GM23338 (cell line): Measurements from ENCODE around the gene CFDP1. TPM values are rescaled to one million over a fixed set of nuclear protein-coding genes. Genes with fewer than 3 reads are reported as not detected.
A peak's percentile ranks its signal among the peaks of the same experiment; 100 is the strongest.

ENCODE experiments used
- ATAC-seq: fragments of 200-7000 bp; cut with Tn5 transposase; 3 replicates; pipeline ENCODE4 v1.9.1; 2020
- DNase-seq: peaks from one replicate; pipeline ENCODE4 v3.0.0-alpha.2; 2015; ENCODE audit warnings: low spot score
- H2AFZ ChIP-seq: fragments of 200-600 bp; sonication (generic); 2 replicates; pipeline ENCODE4 v1.8.0; 2016; ENCODE audit warnings: antibody characterized with exemption, mild to moderate bottlenecking, moderate library complexity
- H3F3A ChIP-seq: fragments of 200-600 bp; sonication (generic); replicated peaks from 2 replicates; pipeline ENCODE4 v1.8.0; 2017; ENCODE audit warnings: antibody characterized with exemption, mixed run types, low read depth
- H3K27ac ChIP-seq: fragments of 200-600 bp; sonication (generic); 2 replicates; pipeline ENCODE4 v1.6.1; 2016; ENCODE audit warnings: low read depth
- H3K27me3 ChIP-seq: fragments of 200-600 bp; sonication (generic); 2 replicates; pipeline ENCODE4 v1.8.0; 2016; ENCODE audit warnings: mild to moderate bottlenecking, mixed run types, moderate library complexity; ENCODE audit not compliant: insufficient read depth
- H3K36me3 ChIP-seq: fragments of 200-600 bp; sonication (generic); 2 replicates; pipeline ENCODE4 v1.8.0; 2016; ENCODE audit warnings: mild to moderate bottlenecking; ENCODE audit not compliant: insufficient read depth
- H3K4me1 ChIP-seq: fragments of 200-600 bp; sonication (generic); 2 replicates; pipeline ENCODE4 v1.8.0; 2016; ENCODE audit warnings: mild to moderate bottlenecking, moderate library complexity; ENCODE audit not compliant: insufficient read depth
- H3K4me2 ChIP-seq: fragments of 200-600 bp; sonication (generic); 2 replicates; pipeline ENCODE4 v1.7.1; 2017; ENCODE audit warnings: mixed run types
- H3K4me3 ChIP-seq: fragments of 200-600 bp; sonication (generic); 2 replicates; pipeline ENCODE4 v1.6.1; 2016; ENCODE audit warnings: mixed run types
- H3K79me2 ChIP-seq: fragments of 200-600 bp; sonication (generic); replicated peaks from 2 replicates; pipeline ENCODE4 v1.8.0; 2017; ENCODE audit warnings: mild to moderate bottlenecking; ENCODE audit not compliant: insufficient read depth
- H3K9me2 ChIP-seq: fragments of 200-600 bp; sonication (generic); 2 replicates; pipeline ENCODE4 v1.8.0; 2017; ENCODE audit not compliant: insufficient read depth
- H4K20me1 ChIP-seq: fragments of 200-600 bp; sonication (generic); replicated peaks from 2 replicates; pipeline ENCODE4 v1.8.0; 2017; ENCODE audit warnings: mild to moderate bottlenecking; ENCODE audit not compliant: insufficient read depth
- H3K27ac Mint-ChIP-seq: 2 replicates; pipeline ENCODE4 v1.8.0; 2020; ENCODE audit warnings: inconsistent platforms, mild to moderate bottlenecking, moderate library complexity, mixed read lengths
- H3K27me3 Mint-ChIP-seq: 3 replicates; pipeline ENCODE4 v1.8.0; 2022; ENCODE audit warnings: low read depth, mild to moderate bottlenecking, moderate library complexity, mixed read lengths, inconsistent platforms; ENCODE audit not compliant: insufficient read depth, poor library complexity
- H3K36me3 Mint-ChIP-seq: 3 replicates; pipeline ENCODE4 v1.8.0; 2021; ENCODE audit warnings: low read depth, mild to moderate bottlenecking, inconsistent platforms, moderate library complexity, mixed read lengths
- H3K4me1 Mint-ChIP-seq: 3 replicates; pipeline ENCODE4 v1.8.0; 2020; ENCODE audit warnings: mild to moderate bottlenecking, inconsistent platforms, mixed read lengths
- H3K4me3 Mint-ChIP-seq: 3 replicates; pipeline ENCODE4 v1.8.0; 2021; ENCODE audit warnings: moderate library complexity, mild to moderate bottlenecking, inconsistent platforms, mixed read lengths
- H3K9me3 Mint-ChIP-seq: 3 replicates; pipeline ENCODE4 v1.8.0; 2020; ENCODE audit warnings: moderate library complexity, mild to moderate bottlenecking, inconsistent platforms, mixed read lengths
- EZH2 ChIP-seq: fragments of 200-600 bp; sonication (generic); IDR thresholded peaks from one replicate; pipeline ENCODE4 v1.8.0; 2017; ENCODE audit warnings: antibody characterized with exemption, mild to moderate bottlenecking, low read depth; ENCODE audit not compliant: unreplicated experiment
- EZH2phosphoT487 ChIP-seq: fragments of 200-600 bp; sonication (generic); IDR thresholded peaks from one replicate; pipeline ENCODE4 v1.8.1; 2018; ENCODE audit warnings: antibody characterized with exemption; ENCODE audit not compliant: unreplicated experiment
- JUNB ChIP-seq: IDR thresholded peaks from one replicate; pipeline ENCODE4 v1.6.1; 2016; ENCODE audit warnings: antibody characterized with exemption; ENCODE audit not compliant: unreplicated experiment
- POLR2AphosphoS5 ChIP-seq: IDR thresholded peaks from 2 replicates; pipeline ENCODE4 v1.6.1; 2016; ENCODE audit warnings: antibody characterized with exemption, low read depth
- REST ChIP-seq: IDR thresholded peaks from one replicate; pipeline ENCODE4 v1.6.1; 2018; ENCODE audit warnings: antibody characterized with exemption; ENCODE audit not compliant: unreplicated experiment
- ZNF331 ChIP-seq: fragments of 250-450 bp; sonication (Bioruptor Pico); IDR thresholded peaks from 2 replicates; pipeline ENCODE4 v1.5.0; 2020; ENCODE audit warnings: low read depth, mild to moderate bottlenecking, moderate library complexity
- polyA plus RNA-seq: library from polyadenylated mRNA; unstranded; fragments of >200 nt; fragmentation: Nextera tagmentation; extraction: Ambion mirVana; gene quantifications from 2 replicates; pipeline ENCODE4 v1.2.1, GENCODE V29; 2016
- total RNA-seq: library from RNA; depleted of rRNA; stranded (reverse); fragments of >200 nt; shearing (Covaris generic); gene quantifications from 2 replicates; pipeline ENCODE4 v1.2.3, GENCODE V29; 2014
- TF ChIP-seq, protein P1 (sequence below): IDR thresholded peaks from 2 replicates; pipeline ENCODE4 v1.6.1; 2016; ENCODE audit warnings: antibody characterized with exemption

CFDP1 gene
- total and polyA plus RNA-seq, 2 experiments from 2014 or later: 89.9 to 224 TPM

DNA sequence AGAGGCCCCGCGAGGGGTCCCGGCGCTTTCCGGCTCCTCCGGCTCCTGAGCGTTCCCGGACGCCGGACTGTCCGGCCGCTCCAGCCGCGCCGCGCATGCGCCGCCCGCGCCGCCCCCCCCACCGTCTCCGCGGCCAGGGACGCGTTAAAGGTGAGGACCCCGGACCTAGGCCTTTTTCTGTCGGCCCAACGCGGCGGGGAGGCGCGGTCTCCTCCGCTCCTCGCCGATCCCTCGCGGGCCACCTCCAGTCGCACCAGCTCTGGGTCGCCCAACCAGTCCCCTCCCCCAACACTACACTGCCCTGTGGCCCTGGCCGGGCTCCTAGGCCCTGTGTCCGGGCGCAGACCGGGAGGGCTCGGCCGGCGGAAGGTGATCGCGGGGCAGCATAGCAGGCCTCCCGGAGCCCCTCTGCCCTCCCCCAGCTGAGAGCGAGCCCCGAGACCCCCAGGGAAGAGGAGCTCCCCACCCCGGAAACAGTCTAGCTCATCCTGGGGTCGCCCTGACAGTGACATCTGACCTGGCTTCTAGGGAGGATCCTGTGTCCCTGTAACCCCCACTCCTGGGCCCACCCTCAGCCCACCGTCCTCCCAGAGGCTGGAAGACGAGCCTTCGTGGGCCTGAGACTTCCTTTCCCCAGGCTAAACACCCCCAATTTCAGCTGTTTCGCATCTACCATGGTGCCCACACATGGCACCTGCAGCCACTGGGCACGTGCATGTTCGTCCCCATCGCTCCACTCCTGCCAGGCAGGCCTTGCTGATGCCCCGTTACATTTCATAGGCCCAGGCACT is 167.2 kb downstream of the CFDP1 start:
- Mint-ChIP-seq H3K4me3 (peak overlapping the region; percentile 74), H3K27me3 (peaks cover 17% of the 10 kb centered on the region), H3K27ac (peak overlapping the region; percentile 78; the same call in 1 of the 2 replicates), H3K9me3 (no peaks in the 10 kb centered on the region), H3K4me1 (peaks cover 39% of the 10 kb centered on the region), H3K36me3 (peaks cover 11% of the 10 kb centered on the region; the same call in 2 of the 3 replicates)
- Histone ChIP-seq H3F3A (0 out of 2 replicates have a peak, but pooled peaks cover 7% of the 10 kb centered on the region), H3K4me1 (peaks cover 26% of the 10 kb centered on the region), H2AFZ (peak overlapping the region; percentile 63; the same call in 1 of the 2 replicates), H3K4me3 (peak overlapping the region; percentile 97), H3K9me2 (no peaks in the 10 kb centered on the region), H3K4me2 (peak overlapping the region; percentile 97), H3K36me3 (no peaks in the 10 kb centered on the region), H3K27ac (no peak overlapping the region), H3K27me3 (no peaks in the 10 kb centered on the region), H3K79me2 (peaks cover 45% of the 10 kb centered on the region), H4K20me1 (peaks cover 27% of the 10 kb centered on the region)
- peak; percentile 92 for DNase-seq
- ATAC-seq: peak; percentile 67
- TF ChIP-seq POLR2AphosphoS5 (peak; percentile 56; the same call in 1 of the 2 replicates), JUNB (no peak)

DNA sequence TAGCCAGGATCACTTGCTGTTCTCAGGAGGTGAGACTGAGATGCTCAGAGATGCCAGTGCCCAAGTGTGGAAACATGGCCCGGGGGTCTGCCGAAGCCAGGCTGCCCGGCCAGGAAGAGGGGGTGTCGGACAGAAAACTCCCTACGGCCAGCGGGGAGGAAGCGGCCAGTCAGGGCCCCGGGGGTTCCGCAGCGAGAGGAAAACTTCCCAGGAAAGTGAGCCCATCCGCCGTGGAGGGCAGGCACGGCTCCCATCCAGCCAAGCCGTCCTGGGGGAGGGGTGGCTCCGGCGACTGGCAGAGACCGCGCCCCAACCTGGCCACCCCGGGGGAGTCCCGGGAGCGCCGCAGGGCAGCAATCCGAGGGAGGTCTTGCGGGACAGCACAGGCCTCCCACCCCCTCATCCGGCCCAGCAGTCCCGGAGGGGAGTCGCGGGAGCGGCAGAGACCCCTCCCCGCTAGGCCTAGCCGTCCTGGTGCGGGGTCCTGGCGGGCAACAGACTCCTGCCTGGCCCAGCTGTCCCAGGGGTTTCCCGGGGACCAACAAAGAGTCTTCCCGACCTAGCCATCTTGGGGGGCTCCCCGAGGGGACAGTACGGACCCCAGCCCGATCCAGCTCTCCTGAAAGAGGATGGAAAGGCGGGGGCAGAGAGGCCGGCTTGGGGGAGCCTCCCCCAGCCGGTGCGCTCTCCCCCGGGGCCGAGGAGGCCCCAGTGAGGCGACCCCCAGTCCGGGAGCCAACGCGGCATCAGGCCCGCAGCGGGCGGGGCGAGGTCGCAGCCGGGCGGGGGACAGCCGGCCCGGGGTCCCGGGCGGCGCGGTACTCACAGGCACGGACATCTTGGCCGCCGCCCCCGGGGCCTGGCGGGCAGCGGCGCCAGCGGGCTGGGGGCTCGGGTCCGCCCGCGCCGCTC is 168.0 kb downstream of the CFDP1 start:
- peak; percentile 46 for DNase-seq
- peaks cover 11% of the 10 kb centered on the region; the same call in 2 of the 3 replicates for H3K36me3 Mint-ChIP-seq
- H3K4me1 ChIP-seq: peaks cover 30% of the 10 kb centered on the region
- TF ChIP-seq ZNF331 (CRISPR knock-in tag) (no peak), EZH2 (no peak), POLR2AphosphoS5 (no peak), REST (no peak), EZH2phosphoT487 (no peak)
- TF ChIP-seq, protein P1, sequence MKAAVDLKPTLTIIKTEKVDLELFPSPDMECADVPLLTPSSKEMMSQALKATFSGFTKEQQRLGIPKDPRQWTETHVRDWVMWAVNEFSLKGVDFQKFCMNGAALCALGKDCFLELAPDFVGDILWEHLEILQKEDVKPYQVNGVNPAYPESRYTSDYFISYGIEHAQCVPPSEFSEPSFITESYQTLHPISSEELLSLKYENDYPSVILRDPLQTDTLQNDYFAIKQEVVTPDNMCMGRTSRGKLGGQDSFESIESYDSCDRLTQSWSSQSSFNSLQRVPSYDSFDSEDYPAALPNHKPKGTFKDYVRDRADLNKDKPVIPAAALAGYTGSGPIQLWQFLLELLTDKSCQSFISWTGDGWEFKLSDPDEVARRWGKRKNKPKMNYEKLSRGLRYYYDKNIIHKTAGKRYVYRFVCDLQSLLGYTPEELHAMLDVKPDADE: no peak

More for the DNA sequence above, 168.0 kb downstream of the CFDP1 start:
- peak overlapping the region; percentile 97 for H3K4me2 ChIP-seq
- H3K27ac ChIP-seq: peak overlapping the region; percentile 84
- Mint-ChIP-seq H3K27ac (no peak overlapping the region), H3K9me3 (no peaks in the 10 kb centered on the region), H3K27me3 (peaks cover 17% of the 10 kb centered on the region), H3K4me1 (peaks cover 46% of the 10 kb centered on the region), H3K4me3 (peak overlapping the region; percentile 84)
- no peaks in the 10 kb centered on the region for H3K9me2 ChIP-seq
- ATAC-seq: peak; percentile 18
- H3F3A ChIP-seq: 0 out of 2 replicates have a peak, but pooled peaks cover 7% of the 10 kb centered on the region
- H4K20me1 ChIP-seq: peaks cover 27% of the 10 kb centered on the region
- H2AFZ ChIP-seq: 0 out of 2 replicates have a peak overlapping the region, but pooled peaks have one; percentile 38
- peaks cover 53% of the 10 kb centered on the region for H3K79me2 ChIP-seq
- no peaks in the 10 kb centered on the region for H3K36me3 ChIP-seq
- no peaks in the 10 kb centered on the region for H3K27me3 ChIP-seq
- peak overlapping the region; percentile 97 for H3K4me3 ChIP-seq
